Vagina (tissue), 2 donors: ENCODE data around the gene LHPP. TPM values are rescaled to one million over a fixed set of nuclear protein-coding genes. Genes with fewer than 3 reads are reported as not detected.

Experiments used
- DNase-seq, 2 donors: peaks; one replicate each; pipeline ENCODE4 v3.0.0-alpha.2; 2017; ENCODE audit errors: extremely low spot score in 2 of 2
- H3K27ac ChIP-seq: fragments of 200-600 bp; sonication (generic); one replicate; pipeline ENCODE4 v1.5.1; 2019
- H3K27me3 ChIP-seq: fragments of 200-600 bp; sonication (generic); one replicate; pipeline ENCODE4 v1.5.1; 2019
- H3K36me3 ChIP-seq, 2 donors: fragments of 200-600 bp; sonication (generic); one replicate each; pipeline ENCODE4 v1.5.1; 2017 to 2019
- H3K4me1 ChIP-seq: fragments of 200-600 bp; sonication (generic); one replicate; pipeline ENCODE4 v1.5.1; 2019
- H3K4me3 ChIP-seq, 2 donors: fragments of 200-600 bp; sonication (generic); 1 replicate in 1 of 2; 2 replicates in 1 of 2; pipeline ENCODE4 v1.5.1; 2016 to 2019
- H3K9me3 ChIP-seq: fragments of 200-600 bp; sonication (generic); one replicate; pipeline ENCODE4 v1.5.1; 2019
- CTCF ChIP-seq, 3 experiments: fragments of 450-650 bp in 2 of 3; fragments of 200-600 bp in 1 of 3; sonication (generic) in 1 of 3; IDR thresholded peaks; one replicate each; pipeline ENCODE4 v1.5.1; 2017 to 2019; ENCODE audit warnings: antibody characterized with exemption in 3 of 3, mild to moderate bottlenecking in 2 of 3, moderate library complexity in 2 of 3
- POLR2A ChIP-seq, 2 donors: fragments of 450-650 bp; IDR thresholded peaks; one replicate each; pipeline ENCODE4 v1.6.1; 2017; ENCODE audit warnings: antibody characterized with exemption in 2 of 2, mild to moderate bottlenecking in 2 of 2, moderate library complexity in 2 of 2
- POLR2AphosphoS5 ChIP-seq, 2 donors: sonication (generic); formaldehyde crosslinking; IDR thresholded peaks; one replicate each; pipeline ENCODE4 v1.9.0; 2017; ENCODE audit warnings: antibody characterized with exemption in 2 of 2, mild to moderate bottlenecking in 2 of 2, low read depth in 1 of 2; ENCODE audit not compliant: insufficient read depth in 1 of 2
- intact Hi-C: fragments of 100-400 bp; cut with DNase I; formaldehyde crosslinking; loops from one replicate; pipeline ENCODE4 v1.15.1; 2023
- total RNA-seq: library from RNA; depleted of rRNA; stranded (reverse); fragments of >200 nt; gene quantifications from one replicate; pipeline ENCODE4 v1.2.3, GENCODE V29; 2016

The LHPP gene
- total RNA-seq, 1 donor from 2014 or later: 20.1 TPM

GRCh38 chr10:124566981-124567835, 105.6 kb downstream of the LHPP start:
- Histone ChIP-seq H3K36me3 (no peaks in the 10 kb centered on the region), H3K27ac (no peak overlapping the region), H3K4me3 (no peak overlapping the region), H3K27me3 (no peaks in the 10 kb centered on the region), H3K4me1 (peaks cover 6% of the 10 kb centered on the region), H3K9me3 (no peaks in the 10 kb centered on the region)
- TF ChIP-seq POLR2A (IDR thresholded peaks at IDR 0.05) (no peak), CTCF (IDR thresholded peaks at IDR 0.05) (no peak), POLR2AphosphoS5 (IDR thresholded peaks at IDR 0.05; ENCODE audit: insufficient read depth in 1 of 2, low read depth in 1 of 2) (no peak)
- intact Hi-C loops: no loop called here
- no peak for DNase-seq

GRCh38 chr10:124568339-124568738, 106.7 kb downstream of the LHPP start:
- intact Hi-C loops: no loop called here
- Histone ChIP-seq H3K4me3 (no peak overlapping the region), H3K27ac (no peak overlapping the region), H3K4me1 (no peaks in the 10 kb centered on the region), H3K9me3 (no peaks in the 10 kb centered on the region), H3K36me3 (no peaks in the 10 kb centered on the region), H3K27me3 (no peaks in the 10 kb centered on the region)
- no peak for DNase-seq
- TF ChIP-seq POLR2A (IDR thresholded peaks at IDR 0.05) (no peak), POLR2AphosphoS5 (IDR thresholded peaks at IDR 0.05; ENCODE audit: insufficient read depth in 1 of 2, low read depth in 1 of 2) (no peak), CTCF (IDR thresholded peaks at IDR 0.05) (no peak)

- intact Hi-C loops: no loop called here
- H3K36me3 ChIP-seq: no peaks in the 10 kb centered on the region
- H3K9me3 ChIP-seq: no peaks in the 10 kb centered on the region
- H3K27ac ChIP-seq: no peak overlapping the region
- H3K4me1 ChIP-seq: no peaks in the 10 kb centered on the region
- DNase-seq: no peak
- TF ChIP-seq POLR2AphosphoS5 (IDR thresholded peaks at IDR 0.05; ENCODE audit: insufficient read depth in 1 of 2, low read depth in 1 of 2): no peak
- TF ChIP-seq CTCF (IDR thresholded peaks at IDR 0.05): no peak
- TF ChIP-seq POLR2A (IDR thresholded peaks at IDR 0.05): no peak
- no peaks in the 10 kb centered on the region for H3K27me3 ChIP-seq
- H3K4me3 ChIP-seq: no peak overlapping the region
Measured at GRCh38 chr10:124568848-124569622, 107.4 kb downstream of the LHPP start.

- no peak overlapping the region for H3K27ac ChIP-seq
- no peaks in the 10 kb centered on the region for H3K36me3 ChIP-seq
- intact Hi-C loops: no loop called here
- DNase-seq: no peak
- H3K4me3 ChIP-seq: no peak overlapping the region
- H3K27me3 ChIP-seq: no peaks in the 10 kb centered on the region
- no peak for TF ChIP-seq POLR2A (IDR thresholded peaks at IDR 0.05)
- no peak for TF ChIP-seq POLR2AphosphoS5 (IDR thresholded peaks at IDR 0.05; ENCODE audit: insufficient read depth in 1 of 2, low read depth in 1 of 2)
- no peak for TF ChIP-seq CTCF (IDR thresholded peaks at IDR 0.05)
- no peaks in the 10 kb centered on the region for H3K4me1 ChIP-seq
- no peaks in the 10 kb centered on the region for H3K9me3 ChIP-seq
Measured at GRCh38 chr10:124569623-124570470, 108.2 kb downstream of the LHPP start.
